DMS53 treated with DMSO at 0.1 percent for 48 hours (cell line): ENCODE data around the gene TRAPPC3.

Experiments used
- DNase-seq: peaks from one replicate; lab custom pipeline; 2025; ENCODE audit not compliant: unreplicated experiment; lab: John Stamatoyannopoulos, UW

Gene TRAPPC3

DNA sequence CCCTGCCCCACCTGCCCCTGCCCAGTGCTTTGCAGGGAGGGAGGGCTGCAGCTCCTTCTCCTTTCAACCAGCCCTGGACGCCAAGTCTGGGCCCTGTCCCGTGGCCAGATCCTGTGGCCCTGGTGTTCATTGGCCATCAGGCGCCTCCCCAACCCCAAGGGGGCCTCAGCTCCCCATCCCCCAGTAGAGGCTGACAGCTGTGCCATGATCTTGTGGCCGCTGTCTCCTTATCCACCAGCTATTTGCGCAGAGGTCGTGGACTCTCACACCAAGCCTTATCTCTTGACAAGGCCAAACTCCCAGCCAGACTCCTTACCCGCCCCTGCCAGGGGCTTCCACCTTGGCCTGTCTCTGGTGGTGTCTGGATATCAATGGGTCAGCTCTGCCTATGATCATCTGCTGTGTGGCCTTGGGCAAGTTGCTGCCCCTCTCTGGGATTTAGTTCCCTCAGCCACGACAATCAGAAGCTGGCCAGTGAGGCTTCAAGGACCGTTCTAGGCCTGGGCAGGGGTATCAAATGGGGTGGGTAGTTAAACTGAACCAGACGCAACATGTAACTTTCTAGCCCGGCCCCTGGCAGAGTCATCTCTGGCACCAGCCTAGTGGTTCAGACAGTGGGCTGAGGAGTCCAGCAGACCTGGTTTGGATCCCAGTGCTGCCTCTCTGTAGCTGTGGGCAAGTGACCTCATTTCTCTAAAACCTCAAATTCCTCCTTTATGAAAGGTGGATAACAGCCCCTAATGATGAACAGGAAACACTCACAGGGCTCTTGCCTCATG, 21.0 kb downstream of the TRAPPC3 start:
- DNase-seq, result no peak

DNA sequence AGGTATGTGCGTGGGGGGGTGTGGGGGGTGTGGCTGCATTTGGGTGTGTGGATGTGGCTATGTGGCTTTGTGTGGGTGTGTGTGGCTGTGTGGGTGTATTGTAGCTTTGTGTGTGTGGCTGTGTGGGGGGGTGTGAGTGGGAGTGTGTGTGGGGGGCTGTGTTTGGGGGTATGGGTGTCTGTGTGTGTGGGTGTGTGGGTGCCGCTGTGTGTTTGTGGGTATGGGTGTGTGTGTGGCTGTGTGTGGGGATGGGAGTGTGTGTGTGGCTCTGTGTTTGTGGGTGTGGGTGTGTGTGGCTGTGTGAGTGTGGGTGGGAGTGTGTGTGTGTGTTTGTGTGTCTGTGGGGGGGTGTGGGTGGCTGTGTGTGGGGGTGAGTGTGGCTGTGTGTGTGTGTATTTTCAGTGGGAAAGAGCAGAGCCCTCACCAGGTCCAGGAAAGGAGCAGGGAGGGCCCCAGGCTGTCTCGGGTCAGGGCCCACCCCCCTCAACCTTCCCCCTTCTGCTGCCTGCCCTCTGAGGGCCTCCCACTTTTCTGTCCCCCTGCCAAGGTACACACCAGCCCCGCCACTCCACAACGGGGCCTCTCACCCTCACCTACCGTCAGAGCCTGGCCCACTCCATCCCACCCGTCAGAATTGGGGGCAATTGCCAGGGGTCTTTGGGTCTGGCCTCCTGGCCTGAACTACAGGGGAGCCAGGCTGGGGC, 22.3 kb downstream of the TRAPPC3 start:
- no peak for DNase-seq

- no peak for DNase-seq
Observed at GRCh38 chr1:36126005-36126716, 23.1 kb downstream of the TRAPPC3 start.

GRCh38 chr1:36125129-36125991, 23.9 kb downstream of the TRAPPC3 start, which contains the start of gene COL8A2:
COL8A2 (minus strand) TSS chr1:36125222; CDS start chr1:36100242, 24,980 bp downstream.
- no peak for DNase-seq

- DNase-seq, result no peak
Observed at GRCh38 chr1:36124404-36125128, 24.7 kb downstream of the TRAPPC3 start.

DNA sequence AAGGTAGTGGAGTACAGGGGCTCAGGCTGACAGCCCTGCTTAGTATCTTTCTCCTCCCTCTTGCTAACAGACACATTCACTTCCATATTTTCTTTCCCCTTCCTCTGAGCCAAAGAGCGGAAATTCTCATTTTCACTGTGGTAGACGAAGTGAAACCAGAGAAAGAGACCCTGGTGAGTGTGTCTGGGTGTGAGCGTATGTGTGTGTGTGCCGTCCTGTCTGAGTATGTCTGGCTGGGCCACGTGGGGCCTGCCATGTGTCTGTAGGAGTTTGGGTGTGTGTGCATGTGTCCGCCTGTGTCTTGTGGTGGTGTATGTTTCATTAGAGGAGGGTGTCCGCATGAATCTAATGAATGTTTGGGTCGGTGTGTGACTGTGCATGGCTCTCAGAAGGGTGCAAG, 25.9 kb downstream of the TRAPPC3 start:
- DNase-seq, result no peak

DNA sequence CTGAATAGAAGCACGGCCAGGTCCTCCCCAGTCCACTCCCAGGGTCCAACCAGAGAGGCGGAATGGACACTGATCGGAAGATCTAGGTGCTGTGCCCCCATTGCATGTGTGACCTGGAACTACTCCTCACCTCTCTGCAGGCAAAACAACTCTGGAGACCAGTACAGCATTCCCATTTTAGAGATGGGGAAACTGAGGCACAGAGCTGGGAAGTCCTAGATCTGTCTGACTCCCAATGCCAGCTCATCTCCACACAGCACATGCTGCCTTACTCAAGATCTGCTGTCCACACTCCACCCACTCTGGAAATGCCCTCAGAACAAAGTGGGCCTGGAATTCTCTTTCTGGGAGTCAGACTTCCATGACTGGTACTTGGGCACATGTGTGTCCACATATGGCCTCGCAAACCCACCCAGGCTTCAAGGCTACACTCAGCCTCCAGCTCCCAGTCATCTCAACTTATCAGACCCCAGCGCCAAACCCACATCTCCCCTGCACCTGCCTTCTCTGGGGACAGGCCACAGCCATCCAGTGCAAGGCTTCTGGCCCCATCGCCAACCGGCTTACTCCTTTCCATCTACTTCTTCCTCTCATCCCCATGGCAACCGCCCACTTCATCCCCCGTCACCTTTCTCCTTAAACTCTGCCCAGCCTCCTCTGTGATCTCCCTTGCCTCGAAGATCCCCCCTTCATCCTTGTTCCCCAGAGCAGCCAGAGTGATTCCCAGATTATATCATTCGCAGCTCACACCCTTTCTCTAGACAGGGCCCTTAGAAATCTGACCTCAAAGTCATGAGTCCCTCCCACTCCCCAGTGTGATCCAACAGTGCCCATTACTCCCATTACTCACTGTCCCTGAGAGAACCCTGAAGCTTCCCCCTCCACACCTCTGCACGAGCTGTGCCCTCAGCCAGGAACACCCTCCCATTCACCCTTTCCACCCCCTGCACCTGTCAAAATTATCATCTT, 26.9 kb downstream of the TRAPPC3 start:
- DNase-seq, result no peak

DNA sequence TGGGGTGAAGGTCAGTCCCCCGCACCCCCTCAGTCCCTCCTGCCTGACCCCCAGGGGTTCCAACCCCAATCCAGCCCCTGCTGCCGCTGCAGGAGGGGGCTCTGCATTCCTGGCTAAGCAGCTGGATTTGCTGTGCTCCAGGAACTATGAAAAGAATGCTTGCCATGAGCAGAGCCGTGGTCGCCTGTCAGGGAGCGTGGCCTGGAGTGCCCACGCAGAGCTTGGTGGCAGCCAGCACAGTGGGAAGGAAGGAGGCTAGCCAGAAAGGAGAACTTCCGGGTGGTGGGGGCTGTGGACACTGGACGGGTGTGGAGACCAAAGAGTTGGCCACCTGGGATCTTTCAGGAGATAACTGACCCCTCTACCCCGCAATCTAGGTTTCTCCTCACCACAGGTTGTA, 29.8 kb downstream of the TRAPPC3 start:
- DNase-seq, result no peak

DNA sequence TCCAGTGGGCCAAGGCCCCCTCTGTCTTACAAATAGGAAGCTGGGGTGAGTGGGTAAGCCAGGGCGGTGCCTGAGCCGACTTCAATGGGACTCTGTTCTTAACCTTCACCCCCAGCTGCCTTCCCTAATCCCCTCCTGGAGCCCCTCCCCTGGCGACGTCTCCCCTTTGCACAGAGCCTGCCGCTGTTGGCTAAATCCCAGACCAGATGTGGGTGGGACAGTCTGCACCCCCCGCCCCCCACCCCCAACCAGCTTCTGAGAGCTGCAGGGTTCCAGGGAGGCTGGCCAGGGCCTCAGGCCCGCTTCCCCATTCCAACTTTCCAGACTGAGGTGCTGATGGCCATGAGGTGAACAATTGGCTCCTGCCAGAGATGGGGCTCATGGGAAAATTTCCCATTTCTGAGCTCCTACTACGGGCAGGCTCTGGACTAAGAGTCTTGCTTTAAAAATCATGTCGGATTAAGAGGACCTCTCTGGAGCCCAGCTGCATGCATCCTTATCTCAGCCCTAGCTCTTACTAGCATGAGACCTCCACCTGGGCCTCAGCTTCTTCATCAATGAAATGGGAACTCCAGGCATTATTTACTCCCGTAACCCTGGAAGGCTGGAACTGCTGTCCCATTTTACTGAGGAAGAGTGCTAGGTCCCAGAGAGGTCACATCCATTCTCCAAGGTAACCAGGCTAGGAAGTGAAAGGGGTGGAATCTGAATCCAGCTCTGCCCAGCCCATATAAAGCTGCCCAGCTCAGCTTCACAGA, 30.7 kb downstream of the TRAPPC3 start:
- no peak for DNase-seq

DNA sequence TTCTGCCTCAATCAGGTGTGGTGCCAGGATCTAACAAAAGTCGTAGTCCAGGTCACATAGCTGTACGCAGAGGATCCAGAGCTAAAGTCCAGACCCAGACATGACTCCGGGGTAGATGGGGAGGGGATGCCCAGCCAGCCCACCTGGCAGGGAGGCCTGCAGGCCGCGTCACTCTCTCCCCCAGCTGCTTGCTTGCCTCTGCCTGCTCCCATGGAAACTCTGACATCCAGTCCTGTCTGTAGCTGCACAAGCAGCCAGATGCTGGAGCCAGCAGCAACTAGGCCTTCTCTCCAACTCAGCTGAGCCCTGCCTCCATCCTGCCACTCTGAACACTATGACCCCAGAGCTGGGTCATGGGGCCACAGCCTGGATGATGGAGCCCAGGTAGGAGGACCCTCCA, 32.4 kb downstream of the TRAPPC3 start:
- no peak for DNase-seq

DNA sequence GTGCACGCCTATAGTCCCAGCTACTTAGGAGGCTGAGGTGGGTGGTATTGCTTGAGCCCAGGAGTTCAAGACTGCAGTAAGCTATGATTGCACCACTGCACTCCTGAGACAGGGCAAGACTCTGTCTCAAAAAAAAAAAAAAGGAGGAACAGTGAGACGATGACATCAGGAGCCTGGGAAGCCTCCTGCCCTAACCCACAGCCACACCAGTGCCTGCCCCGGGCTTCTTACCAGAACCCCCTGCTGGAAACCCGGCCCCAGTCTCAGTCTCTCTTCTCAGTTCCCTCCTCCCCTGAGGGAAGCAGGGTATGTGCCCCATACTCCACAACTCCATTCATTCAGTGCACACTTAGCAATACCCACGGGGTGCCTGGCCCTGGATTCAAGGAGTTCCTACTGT, 33.4 kb downstream of the TRAPPC3 start:
- DNase-seq, result no peak

- DNase-seq, result no peak
Observed at GRCh38 chr1:36115200-36115669, 34.1 kb downstream of the TRAPPC3 start.

GRCh38 chr1:36114371-36114770, 34.9 kb downstream of the TRAPPC3 start:
- DNase-seq, result no peak

- no peak for DNase-seq
Observed at GRCh38 chr1:36112823-36113222, 36.5 kb downstream of the TRAPPC3 start.

DNA sequence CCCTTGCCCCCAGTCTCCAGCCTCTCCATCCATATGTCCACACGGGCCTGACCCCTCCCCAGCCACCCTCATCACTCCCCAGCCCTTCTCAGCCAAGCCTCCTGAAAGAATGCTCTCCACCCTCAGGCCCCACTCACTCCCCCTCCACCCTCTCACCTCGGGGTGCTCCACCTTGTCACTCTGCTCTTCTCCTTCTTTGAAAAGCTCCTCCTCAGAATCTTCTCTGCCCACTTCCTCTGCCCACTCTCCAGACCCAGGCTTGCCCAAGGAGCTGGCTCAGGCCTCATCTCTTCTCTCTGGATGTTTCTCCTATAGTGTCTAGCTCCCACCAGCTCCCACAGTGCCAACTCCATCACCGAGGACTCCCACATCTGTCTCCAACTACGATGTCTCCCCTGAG, 38.1 kb downstream of the TRAPPC3 start:
- no peak for DNase-seq

DNA sequence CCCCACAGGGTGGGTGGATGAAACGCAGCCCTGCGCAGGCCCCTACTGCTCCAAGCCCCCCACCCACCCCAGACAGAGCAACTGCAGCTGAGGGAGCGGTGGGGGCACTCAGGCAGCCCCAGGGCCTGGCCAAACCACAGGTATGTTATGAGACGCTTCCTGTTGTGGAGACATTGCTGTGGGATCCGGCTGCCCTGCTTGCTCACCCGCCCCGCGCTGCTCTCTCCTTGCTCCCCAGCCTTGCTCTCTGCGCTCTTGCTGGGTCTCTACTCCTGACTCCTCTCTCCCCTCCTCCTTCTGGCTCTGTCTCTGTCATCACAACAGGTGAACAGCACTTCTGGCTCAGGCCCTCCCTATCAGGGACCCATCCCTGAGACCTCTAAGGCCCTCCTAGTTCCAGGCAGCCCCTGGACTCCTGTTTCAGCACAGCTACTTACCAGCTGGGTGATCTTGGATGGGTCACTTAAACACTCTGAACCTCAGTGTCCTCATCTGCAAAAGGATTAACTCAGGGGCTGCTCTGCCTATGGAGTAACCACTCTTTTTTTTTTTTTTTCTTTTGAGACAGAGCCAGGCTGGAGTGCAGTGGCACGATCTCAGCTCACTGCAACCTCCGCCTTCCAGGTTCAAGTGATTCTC, 40.1 kb downstream of the TRAPPC3 start:
- no peak for DNase-seq

DNA sequence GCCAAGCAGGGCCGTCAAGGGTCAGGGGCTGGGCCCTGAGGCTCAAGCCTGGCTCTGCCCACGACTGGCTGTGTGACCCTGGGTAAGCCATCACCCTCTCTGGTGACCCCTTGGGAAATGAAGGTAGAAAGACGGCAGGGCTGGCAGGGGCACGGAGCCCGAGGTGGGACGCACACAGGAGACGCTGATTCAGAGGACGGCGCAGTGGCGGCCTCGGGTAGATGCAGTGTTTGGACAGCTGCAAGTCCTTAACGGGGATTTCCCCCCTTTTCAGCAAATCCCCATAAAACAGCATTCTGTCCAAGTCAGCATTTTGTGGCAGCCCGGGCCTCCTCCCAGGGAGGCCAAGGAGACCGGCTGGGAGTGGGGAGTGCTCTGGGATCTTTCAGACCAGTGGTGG, 41.0 kb downstream of the TRAPPC3 start:
- peak; percentile 11 for DNase-seq

GRCh38 chr1:36107394-36107793, 41.9 kb downstream of the TRAPPC3 start:
- DNase-seq, result no peak
